ENCODE results near the gene HEATR3. TPM values are rescaled to one million over a fixed set of nuclear protein-coding genes. Genes with fewer than 3 reads are reported as not detected.

HEATR3 gene
- total and polyA plus RNA-seq, 2 of the 8 experiments (the other 6 are each of a cell fraction or from before 2014, with no cell fraction given): 13.0 to 29.2 TPM

- TF ChIP-seq, protein P1, sequence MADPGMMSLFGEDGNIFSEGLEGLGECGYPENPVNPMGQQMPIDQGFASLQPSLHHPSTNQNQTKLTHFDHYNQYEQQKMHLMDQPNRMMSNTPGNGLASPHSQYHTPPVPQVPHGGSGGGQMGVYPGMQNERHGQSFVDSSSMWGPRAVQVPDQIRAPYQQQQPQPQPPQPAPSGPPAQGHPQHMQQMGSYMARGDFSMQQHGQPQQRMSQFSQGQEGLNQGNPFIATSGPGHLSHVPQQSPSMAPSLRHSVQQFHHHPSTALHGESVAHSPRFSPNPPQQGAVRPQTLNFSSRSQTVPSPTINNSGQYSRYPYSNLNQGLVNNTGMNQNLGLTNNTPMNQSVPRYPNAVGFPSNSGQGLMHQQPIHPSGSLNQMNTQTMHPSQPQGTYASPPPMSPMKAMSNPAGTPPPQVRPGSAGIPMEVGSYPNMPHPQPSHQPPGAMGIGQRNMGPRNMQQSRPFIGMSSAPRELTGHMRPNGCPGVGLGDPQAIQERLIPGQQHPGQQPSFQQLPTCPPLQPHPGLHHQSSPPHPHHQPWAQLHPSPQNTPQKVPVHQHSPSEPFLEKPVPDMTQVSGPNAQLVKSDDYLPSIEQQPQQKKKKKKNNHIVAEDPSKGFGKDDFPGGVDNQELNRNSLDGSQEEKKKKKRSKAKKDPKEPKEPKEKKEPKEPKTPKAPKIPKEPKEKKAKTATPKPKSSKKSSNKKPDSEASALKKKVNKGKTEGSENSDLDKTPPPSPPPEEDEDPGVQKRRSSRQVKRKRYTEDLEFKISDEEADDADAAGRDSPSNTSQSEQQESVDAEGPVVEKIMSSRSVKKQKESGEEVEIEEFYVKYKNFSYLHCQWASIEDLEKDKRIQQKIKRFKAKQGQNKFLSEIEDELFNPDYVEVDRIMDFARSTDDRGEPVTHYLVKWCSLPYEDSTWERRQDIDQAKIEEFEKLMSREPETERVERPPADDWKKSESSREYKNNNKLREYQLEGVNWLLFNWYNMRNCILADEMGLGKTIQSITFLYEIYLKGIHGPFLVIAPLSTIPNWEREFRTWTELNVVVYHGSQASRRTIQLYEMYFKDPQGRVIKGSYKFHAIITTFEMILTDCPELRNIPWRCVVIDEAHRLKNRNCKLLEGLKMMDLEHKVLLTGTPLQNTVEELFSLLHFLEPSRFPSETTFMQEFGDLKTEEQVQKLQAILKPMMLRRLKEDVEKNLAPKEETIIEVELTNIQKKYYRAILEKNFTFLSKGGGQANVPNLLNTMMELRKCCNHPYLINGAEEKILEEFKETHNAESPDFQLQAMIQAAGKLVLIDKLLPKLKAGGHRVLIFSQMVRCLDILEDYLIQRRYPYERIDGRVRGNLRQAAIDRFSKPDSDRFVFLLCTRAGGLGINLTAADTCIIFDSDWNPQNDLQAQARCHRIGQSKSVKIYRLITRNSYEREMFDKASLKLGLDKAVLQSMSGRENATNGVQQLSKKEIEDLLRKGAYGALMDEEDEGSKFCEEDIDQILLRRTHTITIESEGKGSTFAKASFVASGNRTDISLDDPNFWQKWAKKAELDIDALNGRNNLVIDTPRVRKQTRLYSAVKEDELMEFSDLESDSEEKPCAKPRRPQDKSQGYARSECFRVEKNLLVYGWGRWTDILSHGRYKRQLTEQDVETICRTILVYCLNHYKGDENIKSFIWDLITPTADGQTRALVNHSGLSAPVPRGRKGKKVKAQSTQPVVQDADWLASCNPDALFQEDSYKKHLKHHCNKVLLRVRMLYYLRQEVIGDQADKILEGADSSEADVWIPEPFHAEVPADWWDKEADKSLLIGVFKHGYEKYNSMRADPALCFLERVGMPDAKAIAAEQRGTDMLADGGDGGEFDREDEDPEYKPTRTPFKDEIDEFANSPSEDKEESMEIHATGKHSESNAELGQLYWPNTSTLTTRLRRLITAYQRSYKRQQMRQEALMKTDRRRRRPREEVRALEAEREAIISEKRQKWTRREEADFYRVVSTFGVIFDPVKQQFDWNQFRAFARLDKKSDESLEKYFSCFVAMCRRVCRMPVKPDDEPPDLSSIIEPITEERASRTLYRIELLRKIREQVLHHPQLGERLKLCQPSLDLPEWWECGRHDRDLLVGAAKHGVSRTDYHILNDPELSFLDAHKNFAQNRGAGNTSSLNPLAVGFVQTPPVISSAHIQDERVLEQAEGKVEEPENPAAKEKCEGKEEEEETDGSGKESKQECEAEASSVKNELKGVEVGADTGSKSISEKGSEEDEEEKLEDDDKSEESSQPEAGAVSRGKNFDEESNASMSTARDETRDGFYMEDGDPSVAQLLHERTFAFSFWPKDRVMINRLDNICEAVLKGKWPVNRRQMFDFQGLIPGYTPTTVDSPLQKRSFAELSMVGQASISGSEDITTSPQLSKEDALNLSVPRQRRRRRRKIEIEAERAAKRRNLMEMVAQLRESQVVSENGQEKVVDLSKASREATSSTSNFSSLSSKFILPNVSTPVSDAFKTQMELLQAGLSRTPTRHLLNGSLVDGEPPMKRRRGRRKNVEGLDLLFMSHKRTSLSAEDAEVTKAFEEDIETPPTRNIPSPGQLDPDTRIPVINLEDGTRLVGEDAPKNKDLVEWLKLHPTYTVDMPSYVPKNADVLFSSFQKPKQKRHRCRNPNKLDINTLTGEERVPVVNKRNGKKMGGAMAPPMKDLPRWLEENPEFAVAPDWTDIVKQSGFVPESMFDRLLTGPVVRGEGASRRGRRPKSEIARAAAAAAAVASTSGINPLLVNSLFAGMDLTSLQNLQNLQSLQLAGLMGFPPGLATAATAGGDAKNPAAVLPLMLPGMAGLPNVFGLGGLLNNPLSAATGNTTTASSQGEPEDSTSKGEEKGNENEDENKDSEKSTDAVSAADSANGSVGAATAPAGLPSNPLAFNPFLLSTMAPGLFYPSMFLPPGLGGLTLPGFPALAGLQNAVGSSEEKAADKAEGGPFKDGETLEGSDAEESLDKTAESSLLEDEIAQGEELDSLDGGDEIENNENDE (IDR thresholded peaks at IDR 0.05; ENCODE audit: insufficient replicate concordance, low read length): no peak
- TF ChIP-seq ATF2 (IDR thresholded peaks at IDR 0.05; ENCODE audit: low read length) (no peak), TAF7 (optimal IDR thresholded peaks at IDR 0.05; ENCODE audit: borderline replicate concordance, low read depth, low read length) (no peak), JUN (IDR thresholded peaks at IDR 0.05; ENCODE audit: low read depth, low read length) (no peak), RAD21 (IDR thresholded peaks at IDR 0.05 in 1 of 2, conservative IDR thresholded peaks at IDR 0.05 in 1 of 2; ENCODE audit: low read depth in 2 of 2, low read length in 2 of 2) (no peak)
Observed at GRCh38 chr16:50079397-50080140, 13.8 kb downstream of the HEATR3 start (continued).
